H4 (cell line): Measurements from ENCODE around the gene ARHGEF10L. TPM values are rescaled to one million over a fixed set of nuclear protein-coding genes. Genes with fewer than 3 reads are reported as not detected.

ENCODE experiments used
- DNase-seq: peaks from one replicate; pipeline ENCODE4 v3.0.0-alpha.2; 2015; ENCODE audit warnings: low spot score
- total RNA-seq: library from RNA; depleted of rRNA; stranded (reverse); fragments of >200 nt; shearing (Covaris generic); gene quantifications from 2 replicates; pipeline ENCODE4 v1.2.3, GENCODE V29; 2014

The ARHGEF10L gene
- total RNA-seq, 1 experiment from 2014 or later: 2.6 TPM

- DNase-seq: no peak
Observed at GRCh38 chr1:17520473-17521319, 18.8 kb upstream of the ARHGEF10L start.

GRCh38 chr1:17521946-17522612 is 17.4 kb upstream of the ARHGEF10L start:
- DNase-seq: no peak

GRCh38 chr1:17523321-17524041 is 16.0 kb upstream of the ARHGEF10L start:
- DNase-seq: no peak

GRCh38 chr1:17524645-17525044 is 14.9 kb upstream of the ARHGEF10L start:
- no peak for DNase-seq

GRCh38 chr1:17525996-17526686 is 13.4 kb upstream of the ARHGEF10L start:
- no peak for DNase-seq

- DNase-seq: no peak
Observed at GRCh38 chr1:17527036-17527914, 12.2 kb upstream of the ARHGEF10L start.

- no peak for DNase-seq
Observed at GRCh38 chr1:17529381-17529780, 10.1 kb upstream of the ARHGEF10L start.

GRCh38 chr1:17531343-17531681 is 8.2 kb upstream of the ARHGEF10L start:
- DNase-seq: no peak

- no peak for DNase-seq
Observed at GRCh38 chr1:17531682-17532487, 7.6 kb upstream of the ARHGEF10L start.

- DNase-seq: no peak
Observed at GRCh38 chr1:17533201-17533600, 6.3 kb upstream of the ARHGEF10L start.

- no peak for DNase-seq
Observed at GRCh38 chr1:17535300-17535936, 4.1 kb upstream of the ARHGEF10L start.

- no peak for DNase-seq
Observed at GRCh38 chr1:17538010-17538409, 1.5 kb upstream of the ARHGEF10L start.

- DNase-seq: peak; percentile 57
Observed at GRCh38 chr1:17538428-17539117, 925 bp upstream of the ARHGEF10L start.

- no peak for DNase-seq
Observed at GRCh38 chr1:17539118-17539476, 401 bp upstream of the ARHGEF10L start.

GRCh38 chr1:17540255-17541001 is 930 bp downstream of the ARHGEF10L start:
- DNase-seq: no peak

- no peak for DNase-seq
Observed at GRCh38 chr1:17542645-17543044, 3.1 kb downstream of the ARHGEF10L start.

- DNase-seq: no peak
Observed at GRCh38 chr1:17544776-17545350, 5.4 kb downstream of the ARHGEF10L start.

GRCh38 chr1:17545356-17545755 is 5.9 kb downstream of the ARHGEF10L start:
- peak; percentile 54 for DNase-seq
